Activated T-cell treated with anti-CD3 and anti-CD28 coated beads for 24 hours (primary cell): ENCODE measurements around the gene RRAS.

Experiments used
- DNase-seq: peaks from one replicate; pipeline ENCODE4 v3.0.0-alpha.2; 2020; ENCODE audit warnings: low read depth

The RRAS gene

GRCh38 chr19:49677231-49677900, 37.4 kb upstream of the RRAS start, which contains the start of gene PRMT1:
TSS of gene PRMT1 (plus strand) at chr19:49677271. CDS start at chr19:49677281, 10 bp downstream.
- DNase-seq: no peak

GRCh38 chr19:49676784-49677230, 36.9 kb upstream of the RRAS start:
- peak; percentile 98 for DNase-seq

GRCh38 chr19:49676136-49676783, 36.3 kb upstream of the RRAS start:
- no peak for DNase-seq

DNA sequence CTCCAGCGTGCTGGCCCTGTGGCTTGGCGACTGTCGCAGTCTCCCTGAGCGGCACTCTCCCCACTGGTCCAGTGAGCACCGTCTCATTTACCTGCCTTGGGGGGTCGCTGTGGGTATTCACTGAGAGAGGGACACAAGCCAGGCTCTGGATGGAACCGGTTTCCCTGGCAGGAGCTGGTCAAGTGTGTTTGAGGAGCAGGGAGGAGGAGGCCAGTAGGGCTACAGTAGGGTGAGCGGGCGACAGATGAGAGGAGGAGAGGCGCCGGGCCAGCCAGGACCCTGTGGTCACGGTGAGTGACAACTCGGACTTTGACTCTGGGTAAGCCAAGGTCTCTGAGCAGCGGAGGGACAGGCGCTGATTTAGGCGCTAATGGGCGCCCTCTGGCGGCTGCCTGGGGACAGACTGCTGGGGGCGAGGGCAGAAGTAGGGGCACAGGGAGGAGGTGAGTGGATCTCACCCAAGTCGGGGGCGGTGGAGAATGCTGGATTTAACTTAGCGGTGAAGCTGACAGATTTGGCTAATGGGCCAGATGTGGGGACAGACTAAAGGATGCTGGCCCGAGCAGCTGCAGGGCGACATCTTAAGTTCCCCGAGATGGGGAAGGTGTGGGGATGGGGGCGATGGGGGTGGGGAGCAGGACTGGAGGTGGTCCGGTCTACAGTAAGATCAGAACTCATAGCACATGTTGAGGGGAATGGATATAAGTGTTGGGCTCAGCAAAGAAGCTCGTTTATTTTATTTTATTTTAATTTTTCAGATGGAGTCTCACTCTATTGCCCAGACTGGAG, 32.4 kb upstream of the RRAS start:
- peak; percentile 60 for DNase-seq

GRCh38 chr19:49669516-49669915, 29.6 kb upstream of the RRAS start:
- DNase-seq: no peak

DNA sequence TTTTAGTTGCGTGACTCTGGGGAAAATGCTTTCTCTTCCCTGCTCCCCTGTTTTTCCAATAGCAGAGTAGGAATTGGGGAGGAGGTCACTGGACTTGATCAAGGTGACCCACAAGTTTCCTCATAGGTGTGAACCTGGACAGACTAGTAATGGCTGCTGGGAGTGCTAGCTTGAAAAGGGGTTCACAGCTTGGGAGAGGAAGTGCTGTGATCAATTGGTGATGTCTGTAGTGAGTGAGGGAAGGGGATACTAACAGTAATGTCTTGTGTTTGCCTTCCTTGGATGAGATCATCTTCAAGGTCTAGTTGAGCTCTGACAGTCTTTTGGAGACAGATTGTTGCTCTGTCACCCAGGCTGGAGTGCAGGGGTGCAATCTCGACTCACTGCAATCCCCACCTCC, 27.5 kb upstream of the RRAS start:
- no peak for DNase-seq

- no peak for DNase-seq
These were observed 26.1 kb upstream of the RRAS start for GRCh38 chr19:49666120-49666444.

DNA sequence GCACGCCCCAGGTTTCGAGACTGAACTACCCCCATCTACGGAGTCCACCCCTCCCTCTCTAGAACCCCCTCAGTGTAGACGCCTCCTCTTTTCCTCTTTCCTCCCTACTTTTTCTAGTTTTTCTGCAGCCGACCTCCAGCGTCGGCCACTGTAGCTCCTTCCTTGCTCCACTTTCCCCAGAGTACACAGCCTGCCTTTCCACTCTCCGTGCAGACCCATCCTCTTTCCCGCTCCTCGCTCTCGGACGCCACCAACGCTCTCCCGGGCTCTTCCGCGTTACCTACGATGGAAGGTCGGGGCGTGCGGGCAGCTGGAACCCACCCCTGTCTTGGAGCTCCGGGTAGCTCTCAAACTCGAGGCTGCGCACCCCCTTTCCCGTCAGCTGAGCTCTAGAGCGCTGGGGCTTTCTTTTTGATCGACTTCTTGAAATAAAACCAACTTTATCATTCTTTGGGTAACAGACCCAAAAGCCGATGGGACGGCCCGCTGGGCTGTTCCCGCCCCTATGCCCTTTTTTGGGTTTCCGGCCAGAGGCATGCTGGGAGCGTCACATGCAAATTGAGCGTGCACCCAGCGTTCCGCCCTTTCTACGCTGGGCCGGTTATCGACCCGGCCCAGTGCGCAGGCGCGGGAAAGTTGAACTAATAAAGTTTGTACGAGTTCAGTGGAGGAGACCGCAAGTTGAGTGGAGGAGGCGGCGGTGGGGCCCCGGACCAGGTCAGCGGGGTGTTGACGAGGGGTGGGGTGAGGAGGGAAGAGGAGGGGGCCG, 25.6 kb upstream of the RRAS start, which contains the start of the genes BCL2L12 and IRF3:
Gene BCL2L12 (plus strand): TSS at position 583 of the 769 bp plus-strand sequence. CDS start 760 bp downstream, outside the sequence.
Gene IRF3 (minus strand): TSS at position 507 of the 769 bp plus-strand sequence. CDS start 1,019 bp downstream, outside the sequence.
- peak; percentile 99 for DNase-seq

- no peak for DNase-seq
These were observed 25.1 kb upstream of the RRAS start for GRCh38 chr19:49665036-49665350.

DNA sequence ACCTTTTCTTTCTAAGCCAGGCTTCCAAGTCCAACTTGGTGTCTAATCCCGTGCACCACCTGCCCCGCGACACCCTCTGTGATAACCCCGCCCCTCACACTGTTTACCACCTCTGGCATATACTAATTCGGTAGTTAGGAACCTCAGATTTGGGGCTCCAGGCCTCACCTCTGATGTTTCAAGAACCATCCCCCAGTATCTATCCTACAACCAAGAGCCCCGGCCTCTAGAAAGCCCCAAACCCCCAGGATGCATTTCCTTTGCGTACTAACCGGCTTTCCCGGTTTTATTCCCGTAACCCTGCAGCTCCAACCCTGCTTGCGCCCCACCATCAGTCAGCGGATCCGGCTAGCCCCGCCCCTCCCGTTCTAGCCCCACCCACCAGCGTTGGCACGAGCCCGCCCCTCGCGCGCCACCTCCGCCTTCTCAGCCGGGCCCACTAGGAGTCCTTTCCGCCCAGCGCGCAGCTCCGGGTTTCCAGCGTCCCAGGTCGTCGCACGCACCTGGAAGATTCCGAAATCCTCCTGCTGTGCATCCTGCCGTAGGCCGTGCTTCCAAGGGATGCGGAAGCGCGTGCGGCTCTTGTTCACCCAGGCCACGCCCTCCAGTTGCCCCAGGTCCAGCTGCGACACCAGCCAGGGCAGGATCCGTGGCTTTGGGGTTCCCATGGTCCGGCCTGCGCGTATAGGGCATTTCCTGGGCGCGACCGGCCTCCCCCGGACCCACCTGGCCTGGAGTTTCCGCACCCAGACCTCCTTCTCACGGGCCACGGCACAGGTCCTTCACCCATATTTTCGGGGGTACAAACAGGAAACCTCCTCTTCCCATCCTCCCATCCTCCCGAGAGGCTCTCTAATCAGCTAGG, 24.5 kb upstream of the RRAS start:
- DNase-seq: peak; percentile 87

- DNase-seq: no peak
These were observed 23.3 kb upstream of the RRAS start for GRCh38 chr19:49663224-49663623.

DNA sequence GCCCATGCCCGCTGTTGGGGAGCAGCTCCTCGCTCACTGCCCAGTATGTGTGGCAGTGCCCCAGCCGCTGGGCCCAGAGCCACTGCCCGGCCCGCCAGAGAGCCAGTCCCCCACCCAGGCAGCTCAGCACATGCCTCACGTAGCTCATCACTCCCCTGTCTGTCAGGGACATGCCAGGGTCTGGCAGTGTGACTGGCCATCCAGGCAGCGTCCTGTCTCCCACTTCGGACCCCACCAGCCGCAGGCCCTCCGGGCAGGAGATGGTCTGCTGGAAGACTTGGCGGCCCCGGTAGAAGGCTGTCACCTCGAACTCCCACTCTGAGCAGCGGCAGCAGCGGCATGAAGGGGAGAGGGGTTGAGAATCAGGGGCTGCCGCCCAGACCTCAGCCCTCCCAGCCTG, 22.1 kb upstream of the RRAS start:
- DNase-seq: no peak

- DNase-seq: no peak
These were observed 20.5 kb upstream of the RRAS start for GRCh38 chr19:49660338-49660961.

- DNase-seq: no peak
These were observed 18.9 kb upstream of the RRAS start for GRCh38 chr19:49658566-49659442.

GRCh38 chr19:49658139-49658517, 18.2 kb upstream of the RRAS start:
- DNase-seq: no peak

DNA sequence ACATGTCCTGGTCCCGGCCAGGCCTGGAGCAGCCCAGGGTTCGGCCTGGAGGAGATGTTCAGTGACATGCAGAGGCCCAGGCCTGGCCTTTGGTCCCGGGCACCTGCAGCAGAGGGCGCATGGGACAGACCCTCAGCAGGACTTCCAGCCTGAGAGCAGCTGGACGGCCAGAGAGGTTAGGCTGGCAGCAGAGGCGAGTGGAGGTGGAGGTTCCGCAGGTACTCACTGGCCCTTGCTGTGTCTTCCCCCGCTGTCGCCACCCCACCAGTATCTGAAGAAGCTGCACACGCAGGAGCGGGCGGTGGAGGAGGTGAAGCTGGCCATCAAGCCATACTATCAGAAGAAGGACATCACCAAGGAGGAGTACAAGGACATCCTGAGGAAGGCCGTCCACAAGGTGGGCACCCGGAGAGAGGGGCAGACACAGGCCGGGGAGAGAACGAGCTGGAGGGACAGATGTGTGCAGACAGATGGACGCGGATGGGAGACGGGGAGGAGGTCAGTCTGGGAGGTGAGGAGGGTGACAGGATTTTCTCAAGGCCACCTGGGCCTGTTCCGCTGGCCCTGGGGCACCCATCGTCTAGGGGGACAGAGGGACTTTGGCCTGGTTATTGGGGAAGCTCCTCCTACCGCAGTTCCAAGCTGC, 17.7 kb upstream of the RRAS start:
- no peak for DNase-seq

- DNase-seq: no peak
These were observed 16.6 kb upstream of the RRAS start for GRCh38 chr19:49656456-49657109.

GRCh38 chr19:49655570-49656455, 15.9 kb upstream of the RRAS start:
- DNase-seq: no peak
